HCT116 (cell line): ENCODE data around the gene TMEM145.

Experiments
- JUND ChIP-seq: IDR thresholded peaks from 2 replicates; pipeline ENCODE4 v1.6.1; 2012
- POLR2A ChIP-seq: IDR thresholded peaks from 2 replicates; pipeline ENCODE4 v1.7.0; 2011; ENCODE audit warnings: borderline replicate concordance; ENCODE audit not compliant: insufficient read depth, insufficient read length; ENCODE audit errors: extremely low read depth
- ZNF274 ChIP-seq: fragments of 200-500 bp; sonication (Bioruptor generic); IDR thresholded peaks from 2 replicates; pipeline ENCODE4 v1.6.1; 2014; ENCODE audit warnings: mild to moderate bottlenecking, low read depth, low read length, inconsistent platforms
- TF ChIP-seq, protein P1 (sequence below), 3 experiments: fragments of 200-600 bp in 1 of 3; sonication (generic) in 1 of 3; IDR thresholded peaks in 2 of 3; conservative IDR thresholded peaks in 1 of 3; 2 replicates each; pipeline ENCODE4 v1.5.1; 2012 to 2017; ENCODE audit warnings: low read depth in 2 of 3, low read length in 2 of 3, antibody characterized with exemption in 1 of 3, borderline replicate concordance in 1 of 3, control low read depth in 1 of 3, mild to moderate bottlenecking in 1 of 3, mixed read lengths in 1 of 3, mixed run types in 1 of 3, moderate library complexity in 1 of 3; ENCODE audit not compliant: insufficient read depth in 1 of 3
- TF ChIP-seq, protein P2 (sequence below): IDR thresholded peaks from 2 replicates; pipeline ENCODE4 v1.6.1; 2012; ENCODE audit warnings: low read depth

GRCh38 chr19:42335374-42335936, 22.3 kb downstream of the TMEM145 start:
- TF ChIP-seq ZNF274 (no peak), JUND (no peak), POLR2A (no peak)
- TF ChIP-seq, protein P1, sequence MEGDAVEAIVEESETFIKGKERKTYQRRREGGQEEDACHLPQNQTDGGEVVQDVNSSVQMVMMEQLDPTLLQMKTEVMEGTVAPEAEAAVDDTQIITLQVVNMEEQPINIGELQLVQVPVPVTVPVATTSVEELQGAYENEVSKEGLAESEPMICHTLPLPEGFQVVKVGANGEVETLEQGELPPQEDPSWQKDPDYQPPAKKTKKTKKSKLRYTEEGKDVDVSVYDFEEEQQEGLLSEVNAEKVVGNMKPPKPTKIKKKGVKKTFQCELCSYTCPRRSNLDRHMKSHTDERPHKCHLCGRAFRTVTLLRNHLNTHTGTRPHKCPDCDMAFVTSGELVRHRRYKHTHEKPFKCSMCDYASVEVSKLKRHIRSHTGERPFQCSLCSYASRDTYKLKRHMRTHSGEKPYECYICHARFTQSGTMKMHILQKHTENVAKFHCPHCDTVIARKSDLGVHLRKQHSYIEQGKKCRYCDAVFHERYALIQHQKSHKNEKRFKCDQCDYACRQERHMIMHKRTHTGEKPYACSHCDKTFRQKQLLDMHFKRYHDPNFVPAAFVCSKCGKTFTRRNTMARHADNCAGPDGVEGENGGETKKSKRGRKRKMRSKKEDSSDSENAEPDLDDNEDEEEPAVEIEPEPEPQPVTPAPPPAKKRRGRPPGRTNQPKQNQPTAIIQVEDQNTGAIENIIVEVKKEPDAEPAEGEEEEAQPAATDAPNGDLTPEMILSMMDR (IDR thresholded peaks at IDR 0.05 in 2 of 3, conservative IDR thresholded peaks at IDR 0.05 in 1 of 3; ENCODE audit: borderline replicate concordance in 1 of 3, insufficient read depth in 1 of 3, low read depth in 2 of 3, low read length in 2 of 3), result no peak
- TF ChIP-seq, protein P2, sequence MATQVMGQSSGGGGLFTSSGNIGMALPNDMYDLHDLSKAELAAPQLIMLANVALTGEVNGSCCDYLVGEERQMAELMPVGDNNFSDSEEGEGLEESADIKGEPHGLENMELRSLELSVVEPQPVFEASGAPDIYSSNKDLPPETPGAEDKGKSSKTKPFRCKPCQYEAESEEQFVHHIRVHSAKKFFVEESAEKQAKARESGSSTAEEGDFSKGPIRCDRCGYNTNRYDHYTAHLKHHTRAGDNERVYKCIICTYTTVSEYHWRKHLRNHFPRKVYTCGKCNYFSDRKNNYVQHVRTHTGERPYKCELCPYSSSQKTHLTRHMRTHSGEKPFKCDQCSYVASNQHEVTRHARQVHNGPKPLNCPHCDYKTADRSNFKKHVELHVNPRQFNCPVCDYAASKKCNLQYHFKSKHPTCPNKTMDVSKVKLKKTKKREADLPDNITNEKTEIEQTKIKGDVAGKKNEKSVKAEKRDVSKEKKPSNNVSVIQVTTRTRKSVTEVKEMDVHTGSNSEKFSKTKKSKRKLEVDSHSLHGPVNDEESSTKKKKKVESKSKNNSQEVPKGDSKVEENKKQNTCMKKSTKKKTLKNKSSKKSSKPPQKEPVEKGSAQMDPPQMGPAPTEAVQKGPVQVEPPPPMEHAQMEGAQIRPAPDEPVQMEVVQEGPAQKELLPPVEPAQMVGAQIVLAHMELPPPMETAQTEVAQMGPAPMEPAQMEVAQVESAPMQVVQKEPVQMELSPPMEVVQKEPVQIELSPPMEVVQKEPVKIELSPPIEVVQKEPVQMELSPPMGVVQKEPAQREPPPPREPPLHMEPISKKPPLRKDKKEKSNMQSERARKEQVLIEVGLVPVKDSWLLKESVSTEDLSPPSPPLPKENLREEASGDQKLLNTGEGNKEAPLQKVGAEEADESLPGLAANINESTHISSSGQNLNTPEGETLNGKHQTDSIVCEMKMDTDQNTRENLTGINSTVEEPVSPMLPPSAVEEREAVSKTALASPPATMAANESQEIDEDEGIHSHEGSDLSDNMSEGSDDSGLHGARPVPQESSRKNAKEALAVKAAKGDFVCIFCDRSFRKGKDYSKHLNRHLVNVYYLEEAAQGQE, result no peak
